Measurements from ENCODE around the gene DUSP3.

GRCh38 chr17:43734376-43734775 is 44.4 kb downstream of the DUSP3 start:
- TF ChIP-seq CTCF (IDR thresholded peaks at IDR 0.05; ENCODE audit: borderline replicate concordance, extremely low read depth, low read length, poor library complexity, severe bottlenecking): no peak
- no peak for TF ChIP-seq EZH2 (IDR thresholded peaks at IDR 0.05; ENCODE audit: borderline replicate concordance, low read depth, low read length, severe bottlenecking)

Measured in DND-41 (cell line).